NK-92 (cell line): ENCODE measurements around the gene FOXN3.
"Not testable (repeated sequence)": the region's sequence is repeated elsewhere in the genome, so short reads cannot be mapped to it uniquely, and the experiment has no call there.

ENCODE experiments used
- DNase-seq: peaks from one replicate; lab custom pipeline; 2025; ENCODE audit not compliant: unreplicated experiment; lab: John Stamatoyannopoulos, UW

FOXN3 gene

DNA sequence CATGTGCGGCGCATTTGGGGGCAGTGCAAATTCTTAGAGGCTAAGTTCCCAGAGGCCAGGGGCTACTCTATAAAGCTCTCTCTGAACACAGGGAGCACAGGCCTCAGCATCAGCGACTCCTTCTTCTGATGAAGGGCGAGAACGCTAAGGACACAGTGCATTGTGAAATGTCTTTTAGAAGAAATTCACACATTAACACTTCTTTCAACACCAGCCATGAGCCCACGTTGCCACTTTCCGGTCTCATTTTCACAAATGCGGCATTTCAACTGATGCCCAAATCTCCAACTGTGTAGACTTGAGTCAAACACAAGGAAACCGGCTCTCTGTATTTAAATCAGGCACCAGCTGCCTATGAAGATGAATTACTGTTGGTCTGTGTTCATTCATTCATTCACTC is 162.0 kb downstream of the FOXN3 start:
- no peak for DNase-seq

DNA sequence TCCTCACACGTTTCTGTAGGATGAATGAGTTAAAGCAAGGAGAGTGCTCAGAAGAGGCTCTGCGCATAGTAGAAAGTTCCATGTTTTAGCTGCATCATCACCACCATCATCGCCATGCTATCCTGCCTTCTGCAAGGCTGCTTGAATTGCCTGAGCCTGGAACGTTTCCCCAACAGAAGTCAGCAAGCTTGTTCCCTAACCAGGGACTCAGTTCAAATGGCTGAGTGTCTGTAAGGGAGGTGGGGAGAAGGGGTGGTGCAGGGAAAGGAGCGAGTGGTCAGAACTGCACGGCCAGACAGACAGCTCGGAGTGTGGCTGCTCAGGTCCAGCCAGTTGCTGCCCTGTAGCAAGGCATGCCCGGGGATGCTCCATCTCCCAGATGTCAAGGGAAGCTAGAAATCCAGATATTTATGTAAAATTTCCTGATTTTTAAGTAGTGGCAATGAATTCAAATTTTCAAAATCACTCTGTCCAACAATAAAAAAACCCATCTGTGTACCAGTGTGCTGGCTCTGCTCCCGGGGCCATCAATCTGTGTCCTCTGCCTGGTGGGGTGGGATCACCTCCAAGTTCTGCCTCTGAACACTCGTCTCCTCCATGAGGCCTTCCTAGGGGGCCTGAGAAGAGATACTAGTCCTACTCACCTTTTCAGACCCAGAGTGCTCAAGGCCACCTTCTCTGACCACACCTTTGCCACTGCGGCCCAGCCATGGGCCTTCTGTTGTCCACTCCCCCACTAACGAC is 162.7 kb downstream of the FOXN3 start:
- DNase-seq: no peak

DNA sequence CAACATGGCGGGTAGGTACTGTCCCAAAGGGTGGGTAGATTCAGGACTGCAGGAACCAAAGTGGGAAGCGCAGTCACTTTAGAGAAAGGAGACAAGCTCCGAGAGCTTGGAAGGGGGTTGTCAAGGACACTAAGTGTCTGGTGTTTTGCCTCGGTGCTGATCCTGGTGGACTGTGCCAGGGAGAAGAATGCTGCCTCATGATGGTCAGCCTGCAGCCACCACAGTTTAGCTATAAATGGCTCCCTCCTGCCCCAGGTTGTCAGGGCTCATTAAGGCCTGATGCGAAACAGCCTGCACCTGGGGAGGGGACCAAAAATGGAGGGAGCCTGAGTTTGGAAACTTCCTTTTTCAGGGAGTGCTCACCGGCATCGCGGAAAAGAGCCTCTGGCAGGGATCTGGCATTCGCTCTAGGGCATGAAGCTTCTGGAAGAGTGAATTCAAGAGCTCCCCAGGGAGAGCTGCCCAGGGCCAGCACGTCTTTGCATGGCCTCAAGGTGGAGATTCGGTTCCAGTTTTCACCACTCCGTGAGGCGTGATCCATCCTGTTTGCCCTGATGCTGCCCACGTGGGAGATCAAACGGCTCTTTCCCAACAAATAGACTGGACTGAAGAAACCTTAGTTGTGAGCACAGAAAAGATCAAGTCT is 164.0 kb downstream of the FOXN3 start:
- DNase-seq: no peak

DNA sequence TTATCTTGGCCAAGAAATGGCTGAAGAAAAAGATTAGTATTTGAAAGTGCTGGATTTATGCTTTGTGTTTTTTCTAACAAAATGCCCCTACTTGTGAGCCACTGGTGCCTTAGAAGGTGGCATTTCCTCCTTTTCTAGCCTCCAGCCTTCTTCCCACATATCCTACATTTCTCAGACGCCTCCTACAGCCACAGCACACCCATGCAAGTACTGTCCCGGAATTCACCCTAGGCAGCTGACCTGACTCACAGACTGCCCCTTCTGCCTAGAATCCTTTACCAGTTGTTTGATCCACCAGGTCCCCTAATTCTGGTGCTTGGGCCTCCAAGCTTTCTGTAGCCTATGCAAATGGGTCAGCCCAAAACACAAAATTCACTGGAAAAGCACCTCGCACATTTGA is 166.0 kb downstream of the FOXN3 start:
- DNase-seq: no peak

DNA sequence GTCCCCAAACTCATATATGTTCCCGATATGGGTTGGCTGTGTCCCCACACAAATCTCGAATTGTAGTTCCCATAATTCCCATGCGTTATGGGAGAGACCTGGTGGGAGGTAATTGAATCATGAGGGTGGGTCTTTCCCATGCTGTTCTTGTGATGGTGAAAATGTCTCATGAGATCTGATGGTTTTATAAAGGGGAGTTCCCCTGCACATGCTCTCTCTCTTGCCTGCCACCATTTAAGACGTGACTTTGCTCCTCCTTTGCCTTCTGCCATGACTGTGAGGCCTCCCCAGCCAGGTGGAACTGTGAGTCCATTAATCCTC is 166.4 kb downstream of the FOXN3 start:
- DNase-seq: not testable (repeated sequence)

DNA sequence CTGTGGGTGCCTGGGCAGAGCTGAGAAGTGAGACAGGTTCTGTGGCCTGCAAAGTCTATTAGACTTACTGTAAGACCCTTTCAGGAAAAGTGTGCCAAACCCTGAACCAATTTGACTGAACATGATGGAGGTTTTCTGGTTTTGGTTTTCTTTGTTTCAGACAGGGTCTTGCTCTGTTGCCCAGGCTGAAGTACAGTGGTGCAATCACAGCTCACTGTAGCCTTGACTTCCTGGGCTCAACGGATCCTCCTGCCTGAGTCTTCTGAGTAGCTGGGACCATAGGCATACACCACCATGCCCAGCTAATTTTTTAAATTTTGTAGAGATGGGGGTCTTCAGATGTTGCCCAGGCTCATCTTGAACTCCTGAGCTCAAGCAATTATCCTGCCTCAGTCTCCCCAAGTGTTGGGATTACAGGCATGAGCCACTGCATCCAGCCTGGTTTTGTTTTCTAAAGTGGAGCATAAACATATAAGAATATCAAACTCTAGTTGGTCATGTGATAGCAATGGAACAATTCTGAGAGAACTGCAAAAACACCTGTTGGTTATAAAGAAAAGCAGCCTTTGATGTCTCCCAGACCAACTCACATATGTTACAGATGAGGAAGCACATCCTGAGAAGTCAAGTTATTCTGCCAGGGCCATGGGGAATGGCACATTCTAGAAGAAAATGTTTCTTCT is 166.9 kb downstream of the FOXN3 start:
- DNase-seq: no peak

DNA sequence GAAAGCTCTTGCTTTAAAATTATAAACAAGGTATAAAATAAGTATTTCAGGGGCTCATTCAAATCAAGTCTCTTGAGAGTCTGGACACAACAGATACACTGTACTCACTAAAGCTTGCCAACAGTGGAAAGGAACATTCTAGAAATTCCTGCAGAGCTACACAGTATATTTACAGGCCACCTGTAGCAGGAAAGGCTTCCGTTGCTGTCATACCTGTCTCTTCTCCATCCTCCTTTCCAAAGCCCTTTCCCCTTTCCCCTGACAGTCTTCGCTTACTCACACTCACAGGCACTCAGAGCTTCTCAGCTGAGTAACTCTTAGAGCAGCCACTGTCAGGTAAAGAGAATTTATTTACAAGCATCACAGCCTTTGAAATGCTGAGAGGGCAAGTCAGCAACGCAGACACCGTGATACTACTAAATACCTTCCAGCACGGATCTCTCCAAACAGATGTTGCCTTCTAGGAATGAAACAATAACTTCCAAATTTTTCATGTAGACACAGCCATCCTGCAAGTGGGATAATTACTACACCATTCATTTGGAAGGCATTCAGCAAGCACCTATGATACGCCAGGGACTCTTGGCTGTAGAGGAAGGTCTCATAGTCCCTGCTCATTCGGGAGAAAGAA is 167.9 kb downstream of the FOXN3 start:
- no peak for DNase-seq

DNA sequence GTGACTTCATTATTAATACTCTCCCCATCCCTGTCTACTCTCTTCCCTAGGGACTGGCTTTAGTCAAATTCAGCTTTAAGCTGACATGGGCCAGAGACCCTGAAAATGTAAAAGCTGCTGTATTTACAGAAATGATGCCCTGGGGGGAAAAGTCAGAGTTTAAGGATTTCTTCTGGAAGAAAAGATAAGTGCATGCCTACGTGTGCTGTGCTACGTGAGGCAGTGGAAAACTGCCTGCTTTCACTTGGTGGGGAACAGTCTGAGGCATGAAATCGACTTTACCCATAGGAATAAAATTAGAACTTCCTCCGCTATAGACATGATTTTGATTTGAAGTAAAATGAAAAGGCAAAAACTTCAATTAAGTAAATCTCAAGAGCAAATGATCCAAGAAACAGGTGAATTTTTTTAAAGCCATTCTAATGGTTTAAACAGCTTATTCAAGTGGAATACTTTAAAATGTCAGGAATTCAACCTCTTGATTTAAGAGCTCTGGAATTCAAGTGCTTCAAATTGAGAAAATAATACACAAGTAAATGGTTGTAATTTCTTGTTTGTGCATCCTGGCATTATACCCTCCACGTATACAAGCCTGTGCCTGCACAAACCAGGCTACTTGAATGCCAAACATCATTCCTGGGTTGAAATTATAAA is 168.5 kb downstream of the FOXN3 start:
- DNase-seq: no peak

DNA sequence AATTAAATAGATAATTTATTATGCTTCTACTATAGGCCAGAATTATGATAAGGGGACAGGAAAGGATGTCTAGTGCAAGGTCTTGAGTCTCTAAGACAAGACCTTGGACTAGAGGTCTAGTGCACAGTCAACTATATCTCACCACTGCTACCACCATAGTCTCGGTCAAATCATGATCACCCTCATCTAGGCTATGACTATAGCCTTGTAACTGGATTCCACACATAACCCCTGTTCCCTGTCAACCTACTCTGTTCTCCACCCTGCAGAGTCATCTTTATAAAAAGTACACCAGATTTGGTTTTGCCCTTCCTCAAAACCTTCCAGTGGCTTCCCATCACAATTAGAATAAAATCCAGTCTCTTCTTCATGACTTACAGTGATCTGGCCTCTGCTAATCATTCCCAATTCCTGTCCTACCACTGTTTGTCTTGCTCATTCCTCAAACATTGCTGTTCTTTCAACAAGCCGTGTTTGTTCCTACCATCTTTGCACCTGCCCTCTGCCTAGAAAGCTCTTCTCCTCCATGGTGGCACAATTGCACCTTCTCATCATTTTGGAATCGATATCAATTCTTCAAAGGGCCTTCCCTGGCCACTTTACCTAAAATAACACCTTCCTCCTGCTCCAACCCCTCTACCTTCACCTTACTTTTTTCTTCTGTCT is 169.4 kb downstream of the FOXN3 start:
- DNase-seq: no peak

DNA sequence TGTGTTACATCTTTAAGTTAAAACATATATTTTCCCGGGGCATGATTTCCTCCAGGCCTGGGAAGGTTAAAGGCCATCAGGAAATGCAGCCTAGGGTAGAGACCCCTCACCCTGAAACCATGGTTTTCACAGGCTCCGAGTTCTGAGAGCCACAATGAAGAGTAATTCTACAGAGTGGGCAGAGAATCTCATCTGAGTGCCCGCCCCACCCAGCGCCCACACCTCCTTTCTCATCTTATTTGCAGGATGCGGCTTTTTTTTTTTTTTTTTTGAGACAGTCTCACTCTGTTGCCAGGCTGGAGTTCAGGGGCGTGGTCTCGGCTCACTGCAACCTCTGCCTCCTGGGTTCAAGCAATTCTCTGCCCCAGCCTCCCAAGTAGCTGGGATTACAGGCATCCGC is 170.7 kb downstream of the FOXN3 start:
- no peak for DNase-seq

DNA sequence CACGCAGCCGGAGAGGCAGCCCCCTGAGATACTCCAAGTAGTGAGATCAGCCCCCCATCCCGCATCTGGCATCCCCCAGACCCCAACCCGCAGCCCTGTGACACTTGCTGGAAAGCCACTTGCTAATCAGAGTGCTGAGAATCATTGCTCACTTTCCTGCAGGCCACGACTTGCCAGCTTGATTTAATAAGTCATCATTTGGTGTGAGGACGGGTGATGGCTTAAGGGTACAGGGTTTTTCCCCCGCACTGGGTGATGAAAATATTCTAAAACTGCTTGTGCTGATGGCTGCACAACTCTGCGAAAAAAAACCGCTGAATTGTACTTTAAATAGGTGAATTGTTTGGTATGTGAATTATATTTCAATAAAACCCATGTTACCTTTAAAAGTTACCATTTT is 171.2 kb downstream of the FOXN3 start:
- DNase-seq: no peak

DNA sequence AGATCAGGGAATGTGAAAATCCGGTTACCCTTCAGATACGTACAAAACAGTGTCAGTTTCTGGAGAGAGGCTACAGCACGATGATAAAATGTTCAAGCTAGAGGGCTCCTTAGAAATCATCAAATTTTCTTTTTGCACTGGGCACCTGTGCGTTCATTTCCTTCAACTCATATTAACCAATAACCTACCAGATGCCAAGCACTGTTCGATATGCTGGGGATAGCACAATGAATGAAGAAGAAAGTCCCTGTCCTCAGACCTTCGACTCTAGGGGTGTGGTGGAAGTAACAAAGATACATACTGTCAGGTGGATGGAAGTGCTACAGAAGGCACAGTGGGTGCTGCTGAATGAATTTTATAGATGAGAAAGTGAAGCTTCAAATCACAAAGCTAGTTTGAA is 172.3 kb downstream of the FOXN3 start:
- no peak for DNase-seq

DNA sequence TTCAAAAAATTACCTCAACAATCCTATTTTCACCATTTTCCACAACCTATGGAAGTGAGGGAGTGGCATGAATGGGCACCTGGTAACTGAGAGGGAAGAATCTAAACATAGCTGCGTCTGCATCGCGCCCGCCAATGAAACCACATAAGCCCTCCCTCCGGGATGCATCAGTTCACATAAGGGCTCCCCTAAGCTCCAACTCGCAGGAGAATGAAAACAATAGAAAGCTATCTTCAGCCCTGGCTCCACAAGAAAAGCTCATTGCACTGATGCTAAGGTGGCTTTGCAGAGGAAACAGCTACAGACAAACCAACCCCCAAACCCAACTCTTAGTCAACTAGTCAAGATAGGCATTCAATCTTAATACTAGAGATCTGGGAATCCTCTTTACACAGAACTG is 173.3 kb downstream of the FOXN3 start:
- no peak for DNase-seq

DNA sequence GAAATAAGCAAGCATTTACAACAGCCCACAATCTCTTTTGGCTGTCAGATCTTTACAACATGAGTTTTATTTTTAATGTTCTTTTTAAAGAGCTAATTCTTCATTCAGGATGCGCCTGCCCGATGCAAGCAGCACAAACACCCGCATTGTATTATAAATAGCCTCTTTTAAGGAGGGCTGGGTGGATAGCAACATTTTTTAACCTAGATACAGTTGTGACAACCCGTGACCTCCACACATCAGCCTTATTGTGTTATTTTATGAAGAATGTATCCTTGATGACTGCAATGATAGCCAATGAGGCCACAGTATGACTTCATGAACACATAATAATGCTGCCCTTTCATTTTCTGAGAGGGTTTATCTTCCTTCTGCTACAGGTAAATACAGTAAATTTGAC is 173.7 kb downstream of the FOXN3 start:
- DNase-seq: no peak

DNA sequence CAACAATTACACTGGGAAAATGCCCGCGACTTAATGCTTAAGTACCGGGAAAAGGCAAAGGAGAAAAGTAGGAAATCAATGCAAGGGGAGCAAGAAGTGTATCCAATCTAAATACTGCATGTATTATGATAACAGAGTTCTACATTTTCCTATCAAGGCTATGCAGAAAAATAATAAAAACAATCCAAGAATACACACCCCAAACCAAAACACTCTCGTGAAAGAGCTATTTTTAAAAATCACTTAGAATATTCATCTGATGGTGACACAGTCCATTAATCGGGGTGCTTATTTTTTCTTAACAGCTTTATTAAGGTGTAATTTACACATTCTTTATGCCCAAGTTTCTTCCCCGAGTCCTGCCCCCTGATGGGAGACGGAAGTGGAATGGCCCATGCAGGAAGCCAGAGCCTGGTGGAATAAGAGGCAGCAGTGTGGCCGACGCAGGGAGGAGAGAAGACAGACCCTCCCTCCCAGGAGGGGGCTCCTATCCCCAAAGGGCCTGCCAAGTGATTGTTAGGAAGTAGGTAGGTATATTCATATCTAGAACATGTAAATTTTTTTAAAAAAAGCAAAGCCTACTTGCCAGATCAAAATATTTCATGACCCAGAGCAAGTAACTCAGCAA is 174.3 kb downstream of the FOXN3 start:
- DNase-seq: no peak

DNA sequence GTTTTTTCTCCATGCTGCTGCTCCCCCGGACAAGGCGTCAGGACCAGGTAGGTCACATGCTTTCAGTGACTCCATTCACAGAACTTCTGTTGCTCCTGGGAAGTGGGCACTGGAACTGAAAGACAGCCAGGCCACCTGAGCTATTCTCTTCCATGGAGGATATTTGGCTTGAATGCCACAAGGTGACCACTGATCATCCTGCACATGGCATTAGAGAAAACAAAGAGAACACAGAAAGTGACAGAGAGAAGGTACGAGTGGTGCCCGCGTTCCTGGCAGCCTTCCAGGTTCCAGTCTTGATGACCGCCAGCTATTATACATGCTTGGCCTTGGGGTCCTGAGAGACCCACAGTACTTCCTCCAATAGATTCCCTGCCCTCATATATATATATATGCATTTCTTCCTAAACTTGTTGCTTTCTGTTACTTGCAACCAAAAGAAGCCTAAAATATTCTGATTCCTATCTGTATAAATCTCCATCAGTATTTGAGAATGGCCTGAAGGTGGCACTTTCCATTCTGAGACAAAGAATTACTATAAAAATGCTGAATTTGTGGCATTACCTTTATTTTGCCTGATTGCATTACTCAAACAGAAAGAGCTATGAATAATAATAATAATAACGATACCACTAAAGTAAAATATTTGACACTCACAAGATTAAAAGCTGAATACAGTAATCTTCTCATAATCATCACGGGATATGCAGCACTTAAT is 174.9 kb downstream of the FOXN3 start:
- no peak for DNase-seq

DNA sequence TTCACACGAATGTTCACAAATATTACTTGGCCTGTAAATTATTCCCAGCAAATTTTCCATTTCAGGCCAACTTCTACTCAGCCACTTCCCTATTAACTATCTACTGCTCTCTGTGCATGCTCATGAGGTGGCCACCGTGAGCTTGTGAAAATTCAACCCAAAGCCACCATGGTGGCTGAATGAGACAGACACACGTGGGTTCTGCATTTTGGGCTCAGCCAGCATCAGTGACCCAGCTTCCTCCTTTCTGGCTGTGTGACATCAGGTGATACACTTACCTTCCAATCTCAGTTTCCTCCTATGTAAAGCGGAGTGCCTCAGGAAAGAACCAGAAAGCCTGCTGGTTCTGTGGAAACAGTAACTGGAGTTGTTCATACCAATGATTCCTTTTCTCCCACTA is 175.8 kb downstream of the FOXN3 start:
- no peak for DNase-seq

DNA sequence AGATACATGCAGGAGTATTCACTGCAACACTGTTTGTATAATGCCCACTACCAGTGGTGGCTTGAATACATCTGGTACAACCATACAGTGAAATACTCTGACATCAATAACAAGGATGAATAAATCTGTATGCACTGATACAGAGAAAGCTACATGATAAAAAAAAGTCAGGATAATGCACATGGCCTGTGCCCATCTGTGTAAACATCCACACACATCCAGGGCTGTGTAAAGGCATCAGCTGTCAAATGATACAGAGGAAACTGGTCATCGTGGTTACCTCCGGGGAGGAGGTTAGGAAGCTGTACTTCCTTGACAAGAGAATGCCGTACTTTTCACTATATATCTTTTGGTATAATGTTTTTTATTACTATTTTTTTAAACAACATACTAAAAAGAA is 176.6 kb downstream of the FOXN3 start:
- no peak for DNase-seq

DNA sequence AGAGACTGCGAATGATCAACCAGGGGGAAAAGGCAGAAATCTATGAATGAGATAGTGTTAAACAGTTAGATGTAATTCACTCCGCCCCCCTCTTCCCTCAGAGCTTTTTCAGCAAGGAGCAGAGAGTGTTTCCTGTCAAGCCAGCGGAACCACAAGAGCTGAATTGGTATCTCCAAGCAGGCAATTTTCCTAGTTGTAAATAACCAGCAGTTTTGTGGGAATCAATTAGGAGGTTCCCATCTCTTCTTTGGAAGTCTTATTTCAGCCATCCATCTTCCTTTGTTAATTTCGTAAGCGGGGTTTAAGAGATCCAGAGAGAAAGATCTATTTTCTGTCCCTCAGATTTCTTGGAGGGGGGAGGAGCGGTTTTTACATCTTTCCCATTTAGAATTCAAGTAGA is 178.0 kb downstream of the FOXN3 start:
- DNase-seq: no peak
